Endothelial cell of umbilical vein (primary cell): ENCODE data around the gene KDM3B. TPM values are rescaled to one million over a fixed set of nuclear protein-coding genes. Genes with fewer than 3 reads are reported as not detected.

Source experiments
- Bru-seq: library from RNA; stranded (reverse); fragments of 400-500 nt; gene quantifications from one replicate; lab custom pipeline; 2021; lab: Mats Ljungman, UMichigan
- BruChase-seq, 2 experiments: library from RNA; stranded (reverse); fragments of 400-500 nt; gene quantifications; one replicate each; lab custom pipeline; 2021; lab: Mats Ljungman, UMichigan
- BruUV-seq: library from RNA; stranded (reverse); fragments of 400-500 nt; replicated peaks from 2 replicates; lab custom pipeline; 2021; lab: Mats Ljungman, UMichigan
- CTCF ChIA-PET: fragments of 300-600, 350-600 bp; sonication (Branson Sonifier 250); formaldehyde crosslinking; loops from one replicate; lab custom pipeline; 2021; ENCODE audit warnings: antibody characterized with exemption, inconsistent platforms; lab: Charles Lee
- POLR2A ChIA-PET: fragments of 300-600, 350-600 bp; sonication (Branson Sonifier 250); formaldehyde crosslinking; loops from one replicate; lab custom pipeline; 2021; ENCODE audit warnings: antibody characterized with exemption, inconsistent platforms; lab: Charles Lee
- DNase-seq: peaks from one replicate; pipeline ENCODE4 v3.0.0-alpha.2; 2011; ENCODE audit warnings: low read depth, low spot score
- FAIRE-seq: peaks from 2 replicates; lab custom pipeline; 2011; peaks lifted over from hg19 to GRCh38; lab: Jason Lieb, UNC
- H2AFZ ChIP-seq: 2 replicates; pipeline ENCODE4 v1.6.0; 2012; ENCODE audit warnings: low read depth, low read length, control low read depth, inconsistent platforms
- H3K27ac ChIP-seq: 2 replicates; pipeline ENCODE4 v1.5.1; 2011; ENCODE audit warnings: low read depth, mild to moderate bottlenecking, control low read depth, low read length, moderate library complexity; ENCODE audit not compliant: insufficient read depth
- H3K27me3 ChIP-seq, 2 experiments: 2 replicates each; pipeline versions ENCODE4 v1.6.0 to v1.6.1; 2011; ENCODE audit warnings: low read length in 2 of 2, mixed read lengths in 1 of 2; ENCODE audit not compliant: control insufficient read depth in 2 of 2, insufficient read depth in 2 of 2
- H3K36me3 ChIP-seq, 2 experiments: 2 replicates in 1 of 2; 3 replicates in 1 of 2; pipeline ENCODE4 v1.5.1; 2011; ENCODE audit warnings: low read length in 2 of 2, mild to moderate bottlenecking in 1 of 2, moderate library complexity in 1 of 2; ENCODE audit not compliant: control insufficient read depth in 2 of 2, insufficient read depth in 2 of 2; ENCODE audit errors: extremely low read depth in 1 of 2
- H3K4me1 ChIP-seq: 3 replicates; pipeline ENCODE4 v1.5.1; 2011; ENCODE audit warnings: mild to moderate bottlenecking, low read length; ENCODE audit not compliant: control insufficient read depth, insufficient read depth; ENCODE audit errors: extremely low read depth
- H3K4me2 ChIP-seq: 2 replicates; pipeline ENCODE4 v1.6.1; 2011; ENCODE audit warnings: low read length, control low read depth, mixed read lengths; ENCODE audit not compliant: insufficient read depth
- H3K4me3 ChIP-seq, 3 experiments: fragments of 200-600 bp in 1 of 3; sonication (generic), shearing (Covaris generic) in 1 of 3; replicated peaks in 1 of 3; 2 replicates each; pipeline ENCODE4 v1.5.1; 2011 to 2016; ENCODE audit warnings: control low read depth in 3 of 3, low read length in 3 of 3, mild to moderate bottlenecking in 2 of 3, inconsistent platforms in 1 of 3, low read depth in 1 of 3, moderate library complexity in 1 of 3; ENCODE audit not compliant: insufficient read depth in 1 of 3
- H3K79me2 ChIP-seq: 2 replicates; pipeline ENCODE4 v1.6.0; 2012; ENCODE audit warnings: low read length, inconsistent platforms; ENCODE audit not compliant: control insufficient read depth, insufficient read depth
- H3K9ac ChIP-seq: replicated peaks from 2 replicates; pipeline ENCODE3; 2011; ENCODE audit warnings: low read length, control low read depth; ENCODE audit not compliant: insufficient read depth; ENCODE audit errors: extremely low read depth
- H3K9me1 ChIP-seq: replicated peaks from 3 replicates; pipeline ENCODE4 v1.6.0; 2011; ENCODE audit warnings: mild to moderate bottlenecking, low read length; ENCODE audit not compliant: control insufficient read depth, insufficient read depth; ENCODE audit errors: extremely low read depth
- H3K9me3 ChIP-seq: replicated peaks from 2 replicates; pipeline ENCODE4 v1.5.1; 2012; ENCODE audit warnings: low read length, inconsistent platforms; ENCODE audit not compliant: control insufficient read depth, insufficient read depth
- H4K20me1 ChIP-seq: replicated peaks from 2 replicates; pipeline ENCODE3; 2011; ENCODE audit warnings: mild to moderate bottlenecking, low read length; ENCODE audit not compliant: control insufficient read depth, insufficient read depth; ENCODE audit errors: extremely low read depth
- EZH2 ChIP-seq: IDR thresholded peaks from 2 replicates; pipeline ENCODE4 v1.6.1; 2012; ENCODE audit warnings: borderline replicate concordance, low read depth, mild to moderate bottlenecking, moderate library complexity, low read length, inconsistent platforms; ENCODE audit not compliant: severe bottlenecking
- FOS ChIP-seq: IDR thresholded peaks from 2 replicates; pipeline ENCODE4 v1.6.1; 2011; ENCODE audit warnings: mild to moderate bottlenecking, low read length, moderate library complexity, borderline replicate concordance; ENCODE audit not compliant: insufficient read depth
- GATA2 ChIP-seq: IDR thresholded peaks from 2 replicates; pipeline ENCODE4 v1.7.0; 2011; ENCODE audit warnings: low read depth, mild to moderate bottlenecking, moderate library complexity, mixed read lengths, low read length; ENCODE audit not compliant: insufficient read length, insufficient read depth
- JUN ChIP-seq: IDR thresholded peaks from 2 replicates; pipeline ENCODE4 v1.6.1; 2011; ENCODE audit warnings: borderline replicate concordance, low read depth; ENCODE audit not compliant: insufficient read length, insufficient read depth
- MYC ChIP-seq: IDR thresholded peaks from one replicate; pipeline ENCODE4 v1.6.1; 2011; ENCODE audit warnings: mild to moderate bottlenecking, low read depth, low read length
- POLR2A ChIP-seq: IDR thresholded peaks from 2 replicates; pipeline ENCODE4 v1.6.1; 2012; ENCODE audit warnings: low read depth, mild to moderate bottlenecking, control low read depth, low read length
- POLR2AphosphoS5 ChIP-seq: IDR thresholded peaks from 2 replicates; pipeline ENCODE4 v1.6.1; 2012; ENCODE audit warnings: low read depth, mild to moderate bottlenecking, control low read depth, low read length, moderate library complexity; ENCODE audit not compliant: insufficient read depth
- dilution Hi-C: fragments of 300-500 bp; cut with MboI; formaldehyde crosslinking; loops from one replicate; pipeline ENCODE4 v1.15.0; 2019; ENCODE audit warnings: low sequenced_read_pairs; ENCODE audit not compliant: extremely low pct_ligation_motif_present
- intact Hi-C: fragments of 100-400 bp; cut with micrococcal nuclease; formaldehyde crosslinking; loops from one replicate; pipeline ENCODE4 v1.10.0; 2022
- long read RNA-seq: library from polyadenylated mRNA; stranded (forward); transcript quantifications from one replicate; pipeline ENCODE4 v2.0.0, GENCODE V29; 2021
- polyA minus RNA-seq, 3 experiments: library from RNA; depleted of rRNA, polyadenylated mRNA; stranded (reverse); fragments of >200 nt; gene quantifications; 1 replicate in 1 of 3; 2 replicates in 2 of 3; pipeline ENCODE4 v1.2.3, GENCODE V29; 2011
- polyA plus RNA-seq, 4 experiments: library from polyadenylated mRNA; depleted of rRNA in 3 of 4; stranded (reverse) in 3 of 4; unstranded in 1 of 4; fragments of >200 nt; gene quantifications; 2 replicates each; pipeline versions ENCODE4 v1.2.1 to v1.2.3, GENCODE V29; 2011 to 2012; ENCODE audit warnings: missing spikeins in 1 of 4
- total RNA-seq: library from RNA; stranded (reverse); gene quantifications from 2 replicates; pipeline ENCODE4 v1.2.3, GENCODE V29; 2021
- TF ChIP-seq, protein P1 (sequence below), 2 donors: IDR thresholded peaks; 1 replicate in 1 of 2; 2 replicates in 1 of 2; pipeline ENCODE4 v1.5.1; 2011; ENCODE audit warnings: low read length in 2 of 2, mild to moderate bottlenecking in 2 of 2, moderate library complexity in 2 of 2, control low read depth in 1 of 2, inconsistent platforms in 1 of 2, low read depth in 1 of 2; ENCODE audit not compliant: insufficient read depth in 1 of 2; ENCODE audit errors: extremely low read depth in 1 of 2
- TF ChIP-seq, protein P2 (sequence below): IDR thresholded peaks from 2 replicates; pipeline ENCODE4 v1.6.1; 2011; ENCODE audit not compliant: insufficient read depth, insufficient read length

KDM3B gene, protein sequence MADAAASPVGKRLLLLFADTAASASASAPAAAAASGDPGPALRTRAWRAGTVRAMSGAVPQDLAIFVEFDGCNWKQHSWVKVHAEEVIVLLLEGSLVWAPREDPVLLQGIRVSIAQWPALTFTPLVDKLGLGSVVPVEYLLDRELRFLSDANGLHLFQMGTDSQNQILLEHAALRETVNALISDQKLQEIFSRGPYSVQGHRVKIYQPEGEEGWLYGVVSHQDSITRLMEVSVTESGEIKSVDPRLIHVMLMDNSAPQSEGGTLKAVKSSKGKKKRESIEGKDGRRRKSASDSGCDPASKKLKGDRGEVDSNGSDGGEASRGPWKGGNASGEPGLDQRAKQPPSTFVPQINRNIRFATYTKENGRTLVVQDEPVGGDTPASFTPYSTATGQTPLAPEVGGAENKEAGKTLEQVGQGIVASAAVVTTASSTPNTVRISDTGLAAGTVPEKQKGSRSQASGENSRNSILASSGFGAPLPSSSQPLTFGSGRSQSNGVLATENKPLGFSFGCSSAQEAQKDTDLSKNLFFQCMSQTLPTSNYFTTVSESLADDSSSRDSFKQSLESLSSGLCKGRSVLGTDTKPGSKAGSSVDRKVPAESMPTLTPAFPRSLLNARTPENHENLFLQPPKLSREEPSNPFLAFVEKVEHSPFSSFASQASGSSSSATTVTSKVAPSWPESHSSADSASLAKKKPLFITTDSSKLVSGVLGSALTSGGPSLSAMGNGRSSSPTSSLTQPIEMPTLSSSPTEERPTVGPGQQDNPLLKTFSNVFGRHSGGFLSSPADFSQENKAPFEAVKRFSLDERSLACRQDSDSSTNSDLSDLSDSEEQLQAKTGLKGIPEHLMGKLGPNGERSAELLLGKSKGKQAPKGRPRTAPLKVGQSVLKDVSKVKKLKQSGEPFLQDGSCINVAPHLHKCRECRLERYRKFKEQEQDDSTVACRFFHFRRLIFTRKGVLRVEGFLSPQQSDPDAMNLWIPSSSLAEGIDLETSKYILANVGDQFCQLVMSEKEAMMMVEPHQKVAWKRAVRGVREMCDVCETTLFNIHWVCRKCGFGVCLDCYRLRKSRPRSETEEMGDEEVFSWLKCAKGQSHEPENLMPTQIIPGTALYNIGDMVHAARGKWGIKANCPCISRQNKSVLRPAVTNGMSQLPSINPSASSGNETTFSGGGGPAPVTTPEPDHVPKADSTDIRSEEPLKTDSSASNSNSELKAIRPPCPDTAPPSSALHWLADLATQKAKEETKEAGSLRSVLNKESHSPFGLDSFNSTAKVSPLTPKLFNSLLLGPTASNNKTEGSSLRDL (N-terminal part only)
- total RNA-seq (52.6 and 55.7 TPM in 2 replicates), polyA plus RNA-seq (15.8 and 19.0 TPM in 2 replicates), polyA minus RNA-seq (70.9 and 72.3 TPM in 2 replicates), Bru-seq, nascent RNA (percentile 80 among the genes with signal in this experiment), BruChase-seq, experiment 1, labeled RNA remaining after a 6-hour chase (percentile 83 among the genes with signal in this experiment), BruChase-seq, experiment 2, labeled RNA remaining after a 2-hour chase (percentile 79 among the genes with signal in this experiment)
- polyA plus RNA-seq (2011; cell fraction: cytosol; rRNA removed): 22.6 and 24.9 TPM in 2 replicates
- 52.1 and 60.9 TPM in 2 replicates for polyA plus RNA-seq (2011; cell fraction: nucleus; rRNA removed)
- polyA plus RNA-seq (2012): 24.6 and 31.8 TPM in 2 replicates
- 26.2 TPM for polyA minus RNA-seq (2011; cell fraction: cytosol; rRNA and poly(A)+ RNA removed)
- 43.6 and 55.2 TPM in 2 replicates for polyA minus RNA-seq (2011; cell fraction: nucleus; rRNA and poly(A)+ RNA removed)
- long read RNA-seq, partial matches to known transcripts: 8 of 15 reads
- long read RNA-seq, other reads (novel, unspliced or antisense): 7 of 15 reads

DNA sequence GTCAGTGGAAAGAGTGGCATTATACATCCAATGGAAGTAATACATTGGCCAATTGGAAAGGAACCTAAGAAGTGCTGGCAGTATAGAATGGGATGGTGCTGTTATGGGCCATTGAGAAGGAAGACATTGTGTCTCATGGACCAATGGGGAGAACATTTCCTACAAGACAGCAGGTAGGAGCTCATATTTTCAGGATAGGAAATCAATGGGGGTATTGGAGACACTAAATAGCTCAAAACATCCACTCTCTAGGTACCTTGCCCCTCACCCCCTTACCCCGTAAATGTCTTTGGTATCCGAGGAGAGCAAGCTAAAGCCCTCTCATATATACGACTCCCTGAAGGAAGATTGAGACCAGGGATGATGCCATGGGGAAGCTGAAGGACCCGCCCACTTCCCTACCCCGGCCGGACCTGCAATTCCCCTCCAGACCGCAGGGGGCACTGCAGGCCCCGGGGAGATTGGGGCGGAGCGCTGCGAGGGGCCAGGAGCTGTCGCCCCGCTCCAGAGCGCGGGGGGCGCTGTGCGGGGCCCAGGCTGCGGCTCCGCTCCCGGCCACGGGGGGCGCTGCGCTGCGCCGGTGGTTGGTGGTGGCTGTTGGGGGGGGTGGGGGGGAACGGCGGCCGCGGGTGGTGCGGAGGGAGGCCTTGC lies at the start of gene KDM3B:
Gene KDM3B, plus strand, starts transcription at position 615 of the 651 bp plus-strand sequence. CDS start 111 bp downstream, outside the sequence.
- dilution Hi-C loops (no loop called here), intact Hi-C loops (loop anchor here (1.0 to 5.0 kb wide), 5 partner anchors 14 to 680 kb away; partner anchors contain the start of gene FAM53C)
- peak within 1 kb of the TSS; percentile 87 for H2AFZ ChIP-seq
- H3K9me3 ChIP-seq: no peaks in the 10 kb centered on the region
- peak within 1 kb of the TSS; percentile 87 for H3K9ac ChIP-seq
- peak within 1 kb of the TSS; percentile 58 to 95 (median 78) for H3K4me3 ChIP-seq
- TF ChIP-seq GATA2: peak; percentile 15
- TF ChIP-seq FOS: no peak
- TF ChIP-seq EZH2: no peak
- TF ChIP-seq POLR2AphosphoS5: peak; percentile 95
- no peak for TF ChIP-seq MYC
- TF ChIP-seq, protein P1, sequence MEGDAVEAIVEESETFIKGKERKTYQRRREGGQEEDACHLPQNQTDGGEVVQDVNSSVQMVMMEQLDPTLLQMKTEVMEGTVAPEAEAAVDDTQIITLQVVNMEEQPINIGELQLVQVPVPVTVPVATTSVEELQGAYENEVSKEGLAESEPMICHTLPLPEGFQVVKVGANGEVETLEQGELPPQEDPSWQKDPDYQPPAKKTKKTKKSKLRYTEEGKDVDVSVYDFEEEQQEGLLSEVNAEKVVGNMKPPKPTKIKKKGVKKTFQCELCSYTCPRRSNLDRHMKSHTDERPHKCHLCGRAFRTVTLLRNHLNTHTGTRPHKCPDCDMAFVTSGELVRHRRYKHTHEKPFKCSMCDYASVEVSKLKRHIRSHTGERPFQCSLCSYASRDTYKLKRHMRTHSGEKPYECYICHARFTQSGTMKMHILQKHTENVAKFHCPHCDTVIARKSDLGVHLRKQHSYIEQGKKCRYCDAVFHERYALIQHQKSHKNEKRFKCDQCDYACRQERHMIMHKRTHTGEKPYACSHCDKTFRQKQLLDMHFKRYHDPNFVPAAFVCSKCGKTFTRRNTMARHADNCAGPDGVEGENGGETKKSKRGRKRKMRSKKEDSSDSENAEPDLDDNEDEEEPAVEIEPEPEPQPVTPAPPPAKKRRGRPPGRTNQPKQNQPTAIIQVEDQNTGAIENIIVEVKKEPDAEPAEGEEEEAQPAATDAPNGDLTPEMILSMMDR (IDR thresholded peaks at IDR 0.05; ENCODE audit: extremely low read depth in 1 of 2, insufficient read depth in 1 of 2, low read depth in 1 of 2, low read length in 2 of 2): peak; percentile 99 to 100
- TF ChIP-seq, protein P2, sequence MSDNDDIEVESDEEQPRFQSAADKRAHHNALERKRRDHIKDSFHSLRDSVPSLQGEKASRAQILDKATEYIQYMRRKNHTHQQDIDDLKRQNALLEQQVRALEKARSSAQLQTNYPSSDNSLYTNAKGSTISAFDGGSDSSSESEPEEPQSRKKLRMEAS: no peak
- TF ChIP-seq JUN: no peak
- peak; percentile 41 for TF ChIP-seq POLR2A
- FAIRE-seq (peak; percentile 91), DNase-seq (peak; percentile 79)
- H3K9me1 ChIP-seq: no peaks in the 10 kb centered on the region
- BruUV-seq: no TSS peak
- peaks cover 40% of the 10 kb centered on the region for H3K79me2 ChIP-seq
- no peaks in the 10 kb centered on the region for H4K20me1 ChIP-seq
- H3K36me3 ChIP-seq: peaks cover 3 to 16% of the 10 kb centered on the region in 2 experiments
- ChIA-PET POLR2A (interaction anchor here (1.8 to 4.4 kb wide), 2 partner anchors 13 to 20 kb away, joined by 4 to 58 read pairs; partner anchors contain the start of genes CDC25C and FAM53C), CTCF (interaction anchor here (0.6 to 5.7 kb wide), 29 partner anchors 10 to 493 kb away, joined by 3 to 71 read pairs (median 4); partner anchors contain the start of genes BRD8, CDC23, CDC25C and ETF1)
- peak within 1 kb of the TSS; percentile 93 for H3K4me2 ChIP-seq
- peak within 1 kb of the TSS; percentile 65 for H3K27ac ChIP-seq
- no peaks in the 10 kb centered on the region for H3K27me3 ChIP-seq
- H3K4me1 ChIP-seq: peaks cover 14% of the 10 kb centered on the region
